ENCODE results near the gene RBFOX1.

The RBFOX1 gene

GRCh38 chr16:7437135-7437804 lies 104.6 kb downstream of the RBFOX1 start:
- Histone ChIP-seq H3K36me3 (ENCODE audit: control insufficient read depth, insufficient read depth, low read length) (no peaks in the 10 kb centered on the region), H3K4me1 (ENCODE audit: control insufficient read depth, insufficient read depth, low read length) (no peaks in the 10 kb centered on the region), H3K9me3 (ENCODE audit: control insufficient read depth, low read length) (no peaks in the 10 kb centered on the region), H3K4me3 (ENCODE audit: low read length) (no peak overlapping the region), H3K9ac (ENCODE audit: low read length) (no peak overlapping the region), H3K27me3 (ENCODE audit: control insufficient read depth, insufficient read depth, low read length) (no peaks in the 10 kb centered on the region)

GRCh38 chr16:7437843-7438242 lies 105.2 kb downstream of the RBFOX1 start:
- Histone ChIP-seq H3K36me3 (ENCODE audit: control insufficient read depth, insufficient read depth, low read length) (no peaks in the 10 kb centered on the region), H3K9me3 (ENCODE audit: control insufficient read depth, low read length) (no peaks in the 10 kb centered on the region), H3K27me3 (ENCODE audit: control insufficient read depth, insufficient read depth, low read length) (no peaks in the 10 kb centered on the region), H3K9ac (ENCODE audit: low read length) (no peak overlapping the region), H3K4me1 (ENCODE audit: control insufficient read depth, insufficient read depth, low read length) (no peaks in the 10 kb centered on the region), H3K4me3 (ENCODE audit: low read length) (no peak overlapping the region)

- Histone ChIP-seq H3K4me1 (ENCODE audit: control insufficient read depth, insufficient read depth, low read length) (no peaks in the 10 kb centered on the region), H3K9ac (ENCODE audit: low read length) (no peak overlapping the region), H3K4me3 (ENCODE audit: low read length) (no peak overlapping the region), H3K9me3 (ENCODE audit: control insufficient read depth, low read length) (no peaks in the 10 kb centered on the region), H3K27me3 (ENCODE audit: control insufficient read depth, insufficient read depth, low read length) (no peaks in the 10 kb centered on the region), H3K36me3 (ENCODE audit: control insufficient read depth, insufficient read depth, low read length) (no peaks in the 10 kb centered on the region)
Measured at GRCh38 chr16:7438601-7439000, 106.0 kb downstream of the RBFOX1 start.

GRCh38 chr16:7439518-7439917 lies 106.9 kb downstream of the RBFOX1 start:
- H3K4me1 ChIP-seq (ENCODE audit: control insufficient read depth, insufficient read depth, low read length), result no peaks in the 10 kb centered on the region
- no peaks in the 10 kb centered on the region for H3K27me3 ChIP-seq (ENCODE audit: control insufficient read depth, insufficient read depth, low read length)
- H3K36me3 ChIP-seq (ENCODE audit: control insufficient read depth, insufficient read depth, low read length), result no peaks in the 10 kb centered on the region
- no peak overlapping the region for H3K9ac ChIP-seq (ENCODE audit: low read length)
- H3K9me3 ChIP-seq (ENCODE audit: control insufficient read depth, low read length), result no peaks in the 10 kb centered on the region
- no peak overlapping the region for H3K4me3 ChIP-seq (ENCODE audit: low read length)

GRCh38 chr16:7440886-7441400 lies 108.3 kb downstream of the RBFOX1 start:
- no peaks in the 10 kb centered on the region for H3K9me3 ChIP-seq (ENCODE audit: control insufficient read depth, low read length)
- H3K4me3 ChIP-seq (ENCODE audit: low read length), result no peak overlapping the region
- H3K27me3 ChIP-seq (ENCODE audit: control insufficient read depth, insufficient read depth, low read length), result no peaks in the 10 kb centered on the region
- H3K4me1 ChIP-seq (ENCODE audit: control insufficient read depth, insufficient read depth, low read length), result no peaks in the 10 kb centered on the region
- no peak overlapping the region for H3K9ac ChIP-seq (ENCODE audit: low read length)
- no peaks in the 10 kb centered on the region for H3K36me3 ChIP-seq (ENCODE audit: control insufficient read depth, insufficient read depth, low read length)

- H3K9me3 ChIP-seq (ENCODE audit: control insufficient read depth, low read length), result no peaks in the 10 kb centered on the region
- H3K4me1 ChIP-seq (ENCODE audit: control insufficient read depth, insufficient read depth, low read length), result no peaks in the 10 kb centered on the region
- H3K4me3 ChIP-seq (ENCODE audit: low read length), result no peak overlapping the region
- H3K27me3 ChIP-seq (ENCODE audit: control insufficient read depth, insufficient read depth, low read length), result no peaks in the 10 kb centered on the region
- no peak overlapping the region for H3K9ac ChIP-seq (ENCODE audit: low read length)
- H3K36me3 ChIP-seq (ENCODE audit: control insufficient read depth, insufficient read depth, low read length), result no peaks in the 10 kb centered on the region
Measured at GRCh38 chr16:7442050-7442449, 109.4 kb downstream of the RBFOX1 start.

GRCh38 chr16:7443142-7443541 lies 110.5 kb downstream of the RBFOX1 start:
- Histone ChIP-seq H3K27me3 (ENCODE audit: control insufficient read depth, insufficient read depth, low read length) (no peaks in the 10 kb centered on the region), H3K9me3 (ENCODE audit: control insufficient read depth, low read length) (no peaks in the 10 kb centered on the region), H3K36me3 (ENCODE audit: control insufficient read depth, insufficient read depth, low read length) (no peaks in the 10 kb centered on the region), H3K4me1 (ENCODE audit: control insufficient read depth, insufficient read depth, low read length) (no peaks in the 10 kb centered on the region), H3K9ac (ENCODE audit: low read length) (no peak overlapping the region), H3K4me3 (ENCODE audit: low read length) (no peak overlapping the region)

- Histone ChIP-seq H3K9ac (ENCODE audit: low read length) (no peak overlapping the region), H3K4me3 (ENCODE audit: low read length) (no peak overlapping the region), H3K4me1 (ENCODE audit: control insufficient read depth, insufficient read depth, low read length) (no peaks in the 10 kb centered on the region), H3K9me3 (ENCODE audit: control insufficient read depth, low read length) (no peaks in the 10 kb centered on the region), H3K36me3 (ENCODE audit: control insufficient read depth, insufficient read depth, low read length) (no peaks in the 10 kb centered on the region), H3K27me3 (ENCODE audit: control insufficient read depth, insufficient read depth, low read length) (no peaks in the 10 kb centered on the region)
Measured at GRCh38 chr16:7443648-7444365, 111.2 kb downstream of the RBFOX1 start.

- Histone ChIP-seq H3K4me1 (ENCODE audit: control insufficient read depth, insufficient read depth, low read length) (no peaks in the 10 kb centered on the region), H3K9ac (ENCODE audit: low read length) (no peak overlapping the region), H3K4me3 (ENCODE audit: low read length) (no peak overlapping the region), H3K9me3 (ENCODE audit: control insufficient read depth, low read length) (no peaks in the 10 kb centered on the region), H3K36me3 (ENCODE audit: control insufficient read depth, insufficient read depth, low read length) (no peaks in the 10 kb centered on the region), H3K27me3 (ENCODE audit: control insufficient read depth, insufficient read depth, low read length) (no peaks in the 10 kb centered on the region)
Measured at GRCh38 chr16:7449306-7449705, 116.7 kb downstream of the RBFOX1 start.

- Histone ChIP-seq H3K9me3 (ENCODE audit: control insufficient read depth, low read length) (no peaks in the 10 kb centered on the region), H3K4me3 (ENCODE audit: low read length) (no peak overlapping the region), H3K9ac (ENCODE audit: low read length) (no peak overlapping the region), H3K4me1 (ENCODE audit: control insufficient read depth, insufficient read depth, low read length) (no peaks in the 10 kb centered on the region), H3K27me3 (ENCODE audit: control insufficient read depth, insufficient read depth, low read length) (no peaks in the 10 kb centered on the region), H3K36me3 (ENCODE audit: control insufficient read depth, insufficient read depth, low read length) (no peaks in the 10 kb centered on the region)
Measured at GRCh38 chr16:7449808-7450207, 117.2 kb downstream of the RBFOX1 start.

- Histone ChIP-seq H3K27me3 (ENCODE audit: control insufficient read depth, insufficient read depth, low read length) (no peaks in the 10 kb centered on the region), H3K36me3 (ENCODE audit: control insufficient read depth, insufficient read depth, low read length) (no peaks in the 10 kb centered on the region), H3K9me3 (ENCODE audit: control insufficient read depth, low read length) (no peaks in the 10 kb centered on the region), H3K4me3 (ENCODE audit: low read length) (no peak overlapping the region), H3K9ac (ENCODE audit: low read length) (no peak overlapping the region), H3K4me1 (ENCODE audit: control insufficient read depth, insufficient read depth, low read length) (no peaks in the 10 kb centered on the region)
Measured at GRCh38 chr16:7450440-7450839, 117.8 kb downstream of the RBFOX1 start.

- Histone ChIP-seq H3K4me3 (ENCODE audit: low read length) (no peak overlapping the region), H3K27me3 (ENCODE audit: control insufficient read depth, insufficient read depth, low read length) (no peaks in the 10 kb centered on the region), H3K4me1 (ENCODE audit: control insufficient read depth, insufficient read depth, low read length) (no peaks in the 10 kb centered on the region)
Measured at GRCh38 chr16:7452090-7452489, 119.4 kb downstream of the RBFOX1 start.

More at GRCh38 chr16:7452090-7452489, 119.4 kb downstream of the RBFOX1 start:
- H3K9me3 ChIP-seq (ENCODE audit: control insufficient read depth, low read length), result no peaks in the 10 kb centered on the region
- H3K36me3 ChIP-seq (ENCODE audit: control insufficient read depth, insufficient read depth, low read length), result no peaks in the 10 kb centered on the region
- H3K9ac ChIP-seq (ENCODE audit: low read length), result no peak overlapping the region

Data from mucosa of stomach (tissue), 1 donor.